NCI-H2029 treated with DMSO at 0.1 percent for 48 hours (cell line): Measurements from ENCODE around the gene B4GALT5.
A peak's percentile ranks its signal among the peaks of the same experiment; 100 is the strongest.

Source experiments
- DNase-seq: peaks from one replicate; lab custom pipeline; 2025; lab: John Stamatoyannopoulos, UW

B4GALT5 gene

DNA sequence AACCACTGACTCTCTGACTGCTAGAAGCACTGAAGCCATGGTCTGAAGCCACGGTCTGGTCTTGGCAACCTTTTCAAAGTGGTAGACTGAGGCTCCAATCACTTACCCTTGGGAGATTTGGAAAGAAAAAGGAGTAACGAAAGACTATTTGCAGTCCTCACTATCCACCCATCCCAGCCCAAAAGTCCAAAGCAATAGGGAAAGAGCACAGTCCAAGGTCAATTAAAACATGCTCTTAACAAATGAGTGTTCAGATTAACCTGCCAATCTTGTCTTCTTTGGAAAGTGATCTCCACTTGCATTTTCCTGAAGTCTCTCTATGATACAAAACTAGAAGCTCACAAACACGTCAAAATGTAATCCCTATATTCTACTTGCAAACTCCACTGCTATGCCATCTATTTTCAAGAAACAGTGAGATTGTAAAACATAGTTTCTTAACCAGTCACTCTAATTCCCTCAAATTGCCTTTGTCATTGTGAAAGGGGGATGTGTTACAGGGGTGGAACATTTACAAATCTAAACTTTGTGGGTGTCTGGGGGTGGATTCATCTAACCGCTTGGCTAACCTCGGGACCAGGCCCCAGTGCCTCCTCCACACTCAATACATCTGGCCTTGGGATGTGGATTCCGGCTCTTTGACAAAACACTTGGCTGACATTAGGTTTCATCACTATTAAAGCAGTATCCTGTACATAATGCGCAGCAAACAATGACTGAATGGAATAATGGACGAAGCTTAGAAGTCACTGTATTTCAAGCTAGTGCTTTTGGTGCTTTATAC lies 56.4 kb downstream of the B4GALT5 start:
- no peak for DNase-seq

DNA sequence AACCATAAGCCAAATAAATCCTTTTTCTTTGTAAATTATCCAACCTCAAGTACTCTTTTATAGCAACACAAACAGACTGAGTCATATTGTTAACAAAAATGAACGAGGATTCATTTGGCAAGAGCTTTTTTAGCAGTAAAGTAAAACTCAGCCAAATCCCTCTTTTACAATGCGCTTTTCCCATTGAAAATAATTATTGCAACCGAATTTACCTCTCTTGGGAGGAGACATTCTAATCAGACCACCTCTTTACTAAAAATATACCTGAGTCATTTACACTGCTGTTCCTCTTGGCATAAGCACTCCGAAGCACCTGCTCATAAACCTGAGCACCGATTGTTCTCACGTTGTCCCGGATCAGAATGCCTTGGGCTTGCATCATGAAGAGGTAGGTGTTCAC lies 57.4 kb downstream of the B4GALT5 start:
- DNase-seq: peak; percentile 99

DNA sequence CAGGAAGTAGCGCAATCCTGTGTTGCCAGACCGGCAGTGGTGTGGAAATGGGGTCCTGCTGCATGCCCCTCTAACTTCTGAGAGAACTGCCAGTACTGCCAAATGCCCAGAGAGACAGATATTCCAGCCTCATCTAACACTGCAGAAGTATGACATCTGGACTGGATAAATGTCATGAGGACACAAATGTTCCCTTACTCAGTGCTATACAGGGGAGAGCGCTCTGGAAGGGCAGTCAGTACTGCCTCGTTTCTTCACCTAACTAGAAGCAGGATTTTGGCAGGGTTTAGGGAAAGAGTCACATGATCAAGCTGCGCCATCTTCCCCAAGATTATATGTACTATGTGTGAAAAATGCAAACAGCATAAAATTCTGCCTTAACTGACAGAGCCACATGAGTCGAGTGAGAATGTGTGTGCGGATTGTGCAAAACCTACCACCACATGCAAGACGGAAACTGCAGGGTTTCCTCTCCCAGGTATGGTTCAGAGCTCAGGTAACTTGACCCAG lies 59.7 kb downstream of the B4GALT5 start:
- DNase-seq: no peak

DNA sequence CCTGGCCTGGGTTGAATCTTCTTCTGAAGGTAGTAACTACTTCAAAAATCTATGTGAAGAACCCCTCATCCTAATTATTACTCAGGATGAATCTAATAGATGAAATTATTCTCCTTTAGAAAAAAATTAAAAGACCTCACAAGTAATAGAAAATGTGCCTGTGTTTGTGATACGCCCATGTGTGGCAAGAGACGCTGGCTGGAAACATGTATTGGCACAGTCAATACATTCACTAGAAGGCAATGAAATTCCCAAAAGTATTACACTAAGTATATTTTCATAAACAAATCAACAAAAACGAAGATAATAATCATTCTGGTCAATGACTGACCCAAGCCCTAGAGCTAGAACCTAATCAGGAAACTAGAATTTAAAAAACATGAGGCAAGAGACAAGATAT lies 64.0 kb downstream of the B4GALT5 start:
- no peak for DNase-seq

DNA sequence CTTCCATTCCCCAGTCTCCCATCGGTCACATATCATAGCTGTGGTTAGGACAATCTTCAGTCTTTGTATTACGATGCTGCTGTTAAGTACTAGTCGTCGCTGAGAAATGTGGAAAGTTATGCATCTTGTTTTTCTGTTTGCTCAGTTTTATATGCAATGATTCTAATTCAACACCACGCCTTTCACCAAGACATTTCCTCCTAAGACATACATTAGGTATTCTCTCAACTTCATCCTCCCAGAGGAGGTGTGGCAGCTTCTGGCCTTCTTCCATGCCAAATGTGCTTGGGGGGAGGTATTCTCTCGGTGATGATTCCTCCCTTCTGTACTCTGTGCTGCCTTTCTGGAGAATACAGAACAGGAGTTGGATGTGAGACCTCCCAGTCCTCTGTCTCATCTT lies 66.1 kb downstream of the B4GALT5 start:
- no peak for DNase-seq

DNA sequence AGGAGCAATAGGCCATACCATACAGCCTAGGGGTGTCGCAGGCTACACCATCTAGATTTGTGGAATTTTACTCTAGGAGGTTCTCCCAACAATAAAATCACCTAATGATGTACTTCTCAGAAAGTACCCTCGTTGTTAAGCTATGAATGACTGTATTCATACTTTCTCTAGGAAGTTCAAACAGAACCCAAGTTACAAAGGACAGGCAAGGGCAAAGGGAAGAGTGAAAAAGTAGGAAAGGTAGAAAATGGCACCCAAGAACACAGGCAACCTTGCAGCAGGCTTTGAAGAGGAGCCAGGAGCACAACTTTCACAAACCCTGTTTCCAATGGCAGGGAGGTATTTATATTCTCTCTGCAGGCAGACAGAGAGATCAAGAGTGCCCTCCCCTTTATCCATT lies 67.2 kb downstream of the B4GALT5 start:
- no peak for DNase-seq

DNA sequence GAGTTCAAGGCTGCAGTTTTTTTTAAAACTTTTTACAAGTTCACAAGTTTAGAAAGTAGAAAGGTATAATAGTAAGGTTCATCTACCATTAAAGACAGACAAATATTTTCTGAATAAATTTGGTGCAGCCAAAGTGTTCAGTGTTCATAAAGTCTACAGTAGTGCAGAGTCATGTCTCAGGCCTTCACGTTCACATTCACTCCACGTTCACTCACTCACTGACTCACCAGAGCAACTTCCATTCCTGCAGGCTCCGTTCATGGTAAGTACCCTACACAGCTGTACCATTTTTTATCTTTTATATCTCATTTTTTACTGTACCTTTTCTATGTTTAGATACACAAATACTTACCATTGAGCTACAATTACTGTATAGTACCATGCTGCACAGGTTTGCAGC lies 67.6 kb downstream of the B4GALT5 start:
- DNase-seq: no peak

DNA sequence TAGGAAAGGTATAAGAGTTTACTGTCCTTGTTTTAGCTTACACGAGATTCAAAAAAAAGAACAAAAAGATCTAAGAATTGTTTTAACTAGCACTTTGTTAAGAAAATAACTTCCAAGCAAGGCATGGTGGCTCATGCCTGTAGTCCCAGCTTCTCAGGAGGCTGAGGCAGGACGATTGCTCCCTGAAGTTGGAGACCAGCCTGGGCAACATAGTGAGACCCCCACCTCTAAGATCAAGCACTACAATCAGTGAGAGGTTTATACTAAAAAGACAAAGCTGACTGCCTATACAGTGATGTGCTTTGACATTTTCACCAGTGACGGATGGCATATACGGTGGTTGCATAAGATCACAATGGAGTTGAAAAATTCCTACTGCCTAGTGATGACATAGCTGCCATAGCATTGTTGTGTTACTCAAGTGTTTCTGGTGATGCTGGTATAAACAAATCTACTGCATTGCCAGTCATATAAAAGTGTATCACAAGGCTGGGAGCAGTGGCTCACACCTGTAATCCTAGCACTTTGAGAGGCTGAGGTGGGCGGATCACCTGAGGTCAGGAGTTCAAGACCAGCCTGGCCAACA lies 68.6 kb downstream of the B4GALT5 start:
- DNase-seq: no peak

DNA sequence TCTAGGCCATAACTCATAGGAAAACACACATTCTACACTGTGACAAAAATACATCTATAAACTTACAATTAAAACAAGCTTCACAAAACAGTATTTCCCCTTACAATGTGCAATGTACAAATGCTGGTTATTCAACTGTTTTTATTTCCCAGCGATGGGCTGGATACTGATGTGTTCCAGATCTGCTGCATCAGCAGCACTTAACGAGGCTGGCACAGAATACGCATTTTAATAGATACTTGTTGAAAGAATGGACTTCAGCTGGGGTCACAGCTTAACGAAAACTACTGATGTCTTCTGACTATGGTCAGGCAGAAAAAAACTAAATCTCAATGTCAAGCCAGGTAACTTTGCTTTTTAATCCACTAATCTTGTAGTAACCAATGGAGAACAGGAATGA lies 70.9 kb downstream of the B4GALT5 start:
- no peak for DNase-seq

DNA sequence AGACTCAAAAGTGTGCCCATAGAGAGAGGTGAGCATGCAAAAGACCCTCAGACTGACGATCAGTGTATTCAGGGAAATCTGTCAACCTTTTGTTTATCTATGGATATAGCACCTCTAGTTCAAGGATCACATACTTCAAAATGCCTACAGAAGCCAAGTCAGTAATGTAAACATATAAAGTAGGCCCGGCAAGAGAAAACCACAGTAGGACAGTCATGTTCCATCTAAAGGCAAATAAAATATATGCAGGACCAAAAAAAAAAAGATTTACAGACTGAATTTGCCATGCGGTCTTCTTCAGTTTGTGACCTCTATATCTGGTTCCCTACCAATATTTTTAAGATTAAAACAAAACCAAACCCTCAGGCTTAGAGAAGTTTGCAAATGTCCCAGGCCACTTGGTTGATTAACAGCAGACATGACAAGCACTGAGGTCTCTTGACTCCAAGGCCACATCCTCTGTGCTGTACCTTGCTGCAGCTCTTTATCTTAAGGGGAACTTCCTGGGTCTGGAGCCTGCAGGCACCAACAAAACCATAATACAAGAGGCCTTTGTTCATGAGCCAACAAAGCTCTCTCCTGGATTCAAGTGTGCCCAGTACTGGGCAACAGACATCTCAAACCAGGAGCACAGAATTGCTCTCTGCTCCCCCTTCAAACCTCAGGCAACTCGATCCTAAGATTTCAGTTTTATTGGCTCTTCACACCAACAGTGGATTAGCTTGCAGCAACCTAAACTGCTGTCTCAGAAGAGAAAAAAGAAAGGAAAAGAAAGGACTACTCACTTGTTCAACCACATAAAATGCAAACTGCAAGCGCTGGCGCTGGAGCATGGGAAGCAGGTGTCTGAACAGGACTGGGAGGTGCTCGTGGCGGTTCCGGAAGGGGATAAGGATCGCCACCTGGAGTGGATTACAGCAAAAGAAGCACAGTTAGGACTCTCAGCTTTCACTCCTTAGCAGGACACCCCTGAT lies 71.7 kb downstream of the B4GALT5 start:
- DNase-seq: peak; percentile 97

DNA sequence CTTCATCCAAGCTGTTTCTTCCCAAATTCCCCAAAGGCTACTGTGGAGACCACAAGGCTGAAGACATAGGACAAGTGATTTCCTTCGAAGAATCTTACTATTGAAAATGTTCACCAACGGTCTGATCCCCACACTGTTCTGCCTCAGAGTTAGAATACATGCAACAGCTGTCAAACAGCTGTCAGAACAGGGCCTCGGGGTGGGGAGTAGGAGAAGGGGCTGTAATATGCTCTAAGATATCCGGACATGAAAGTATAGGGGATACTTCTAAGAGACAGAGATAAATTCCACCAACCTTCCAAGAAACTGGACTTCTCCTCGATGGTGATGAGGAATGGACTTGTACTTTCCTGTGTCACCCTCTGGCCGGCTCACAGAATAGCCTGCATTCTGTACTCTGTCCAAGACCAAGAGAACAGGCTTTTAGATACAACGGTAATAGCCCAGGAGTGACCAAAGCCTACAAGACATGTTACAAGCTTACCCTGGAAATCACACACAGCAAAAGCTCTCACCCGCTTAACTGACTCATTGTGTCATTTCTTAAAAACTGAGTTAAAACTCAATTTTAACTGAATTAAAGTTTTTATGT lies 76.5 kb downstream of the B4GALT5 start:
- no peak for DNase-seq

DNA sequence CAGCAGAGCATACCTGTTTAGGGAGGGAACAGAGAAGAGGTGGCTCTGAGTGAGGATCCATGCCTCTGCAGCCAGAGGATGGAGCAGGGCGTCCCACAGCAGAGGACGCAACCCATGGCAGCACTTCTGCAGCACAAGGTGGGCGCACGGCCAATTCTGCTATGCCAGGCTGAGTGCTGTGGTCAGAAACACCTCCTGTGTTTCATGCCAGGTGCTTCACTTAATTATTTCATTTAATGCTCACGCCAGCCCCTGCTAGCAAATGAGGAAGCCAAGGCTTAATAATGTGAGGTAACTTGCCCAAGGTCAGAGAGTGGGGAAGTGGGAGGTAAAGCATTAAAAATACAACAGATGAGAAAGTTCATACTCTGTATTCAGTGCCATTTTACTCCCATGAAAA lies 77.2 kb downstream of the B4GALT5 start:
- DNase-seq: peak; percentile 98

DNA sequence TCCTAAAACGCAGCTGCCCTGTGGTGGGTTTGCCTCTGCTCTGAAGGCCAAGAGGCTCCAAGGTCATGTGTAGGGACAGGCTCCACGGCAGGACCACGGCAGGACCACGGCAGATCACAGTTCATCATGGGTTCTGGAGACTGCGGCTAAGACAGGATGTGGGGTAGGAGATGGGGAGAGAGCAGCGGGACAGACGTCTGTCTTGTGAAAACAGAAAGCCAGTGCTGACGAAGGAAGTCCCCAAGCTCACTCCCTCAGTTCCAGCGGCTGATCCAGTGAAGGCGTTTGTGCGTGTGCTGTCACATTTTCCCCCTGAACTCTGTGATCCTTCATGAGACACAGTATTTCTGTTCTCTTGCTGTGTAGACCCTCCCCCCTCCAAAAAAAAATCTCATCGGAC lies 77.8 kb downstream of the B4GALT5 start:
- DNase-seq: no peak

DNA sequence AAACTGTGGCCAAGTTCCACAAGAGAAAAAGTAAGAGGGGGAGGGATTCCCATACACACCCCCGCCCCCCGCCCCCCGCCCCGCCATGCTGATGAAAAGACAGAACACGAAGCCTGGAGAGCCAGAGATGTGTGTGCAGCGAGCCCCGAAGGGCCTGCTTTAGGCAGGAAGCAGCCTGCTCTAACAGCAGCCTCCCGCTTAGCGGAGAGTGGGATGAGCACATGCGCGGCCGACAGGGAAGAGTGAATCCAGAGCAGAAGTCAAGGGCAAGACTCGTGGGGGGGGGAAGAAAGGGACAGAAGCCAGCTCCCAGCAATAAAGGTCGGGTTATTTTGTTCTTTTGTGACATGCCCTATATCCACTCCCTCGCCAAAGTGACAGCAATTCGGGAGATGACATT lies 78.5 kb downstream of the B4GALT5 start:
- peak; percentile 88 for DNase-seq

DNA sequence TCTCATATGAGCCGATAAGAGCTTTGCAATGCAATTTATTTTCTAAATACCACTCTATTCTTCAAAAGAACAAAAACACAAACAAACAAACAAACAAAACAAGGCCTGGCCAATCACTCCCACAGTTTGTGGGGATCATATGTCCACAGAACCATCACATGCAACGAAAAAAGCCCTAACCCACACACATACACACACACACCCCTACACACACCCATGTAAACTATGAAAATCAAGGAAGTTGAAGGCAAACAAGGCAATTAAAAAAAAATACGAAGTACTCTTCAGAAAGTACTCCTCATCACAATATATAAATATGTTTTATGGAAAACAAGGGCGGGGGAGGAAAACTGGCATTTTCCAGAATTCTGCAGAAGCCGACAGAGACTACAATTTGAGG lies 79.6 kb downstream of the B4GALT5 start:
- DNase-seq: no peak

DNA sequence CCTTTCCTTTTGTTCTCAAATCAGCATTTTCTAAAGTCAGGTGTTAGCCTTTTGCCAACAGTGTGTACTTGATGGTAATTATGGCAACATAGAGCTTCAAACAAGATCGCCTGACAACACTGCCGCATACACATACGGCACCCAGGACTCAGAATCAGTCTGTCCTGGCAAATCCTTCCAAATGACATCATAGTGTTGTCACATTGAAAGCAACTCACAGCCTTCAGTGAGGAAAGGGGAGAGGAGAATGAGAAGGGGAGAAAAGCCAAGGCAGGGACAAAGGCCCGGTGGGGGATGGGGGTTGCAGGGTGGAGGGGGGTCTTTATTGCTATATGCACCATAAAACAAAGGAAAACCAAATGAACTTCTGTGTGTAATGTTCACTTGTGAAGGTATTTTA lies 80.0 kb downstream of the B4GALT5 start:
- peak; percentile 23 for DNase-seq

DNA sequence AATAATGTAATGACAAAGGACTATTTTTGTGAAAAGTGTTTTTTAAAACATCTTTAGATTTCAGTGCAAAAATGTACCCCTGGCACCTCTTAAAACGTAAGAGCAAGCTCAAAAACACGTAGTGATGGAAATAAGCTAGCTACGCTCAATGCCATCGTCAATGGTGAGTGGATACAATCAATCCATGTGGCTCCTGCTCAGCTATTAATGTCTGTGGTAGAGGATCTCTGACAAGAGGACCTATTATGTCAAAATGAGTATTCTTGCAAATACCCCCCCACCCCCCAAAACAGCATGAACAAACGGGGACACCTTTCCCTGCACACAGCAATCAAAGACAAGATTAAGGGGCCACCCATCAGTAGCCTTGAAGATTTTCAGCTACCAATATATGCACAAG lies 80.7 kb downstream of the B4GALT5 start:
- no peak for DNase-seq

DNA sequence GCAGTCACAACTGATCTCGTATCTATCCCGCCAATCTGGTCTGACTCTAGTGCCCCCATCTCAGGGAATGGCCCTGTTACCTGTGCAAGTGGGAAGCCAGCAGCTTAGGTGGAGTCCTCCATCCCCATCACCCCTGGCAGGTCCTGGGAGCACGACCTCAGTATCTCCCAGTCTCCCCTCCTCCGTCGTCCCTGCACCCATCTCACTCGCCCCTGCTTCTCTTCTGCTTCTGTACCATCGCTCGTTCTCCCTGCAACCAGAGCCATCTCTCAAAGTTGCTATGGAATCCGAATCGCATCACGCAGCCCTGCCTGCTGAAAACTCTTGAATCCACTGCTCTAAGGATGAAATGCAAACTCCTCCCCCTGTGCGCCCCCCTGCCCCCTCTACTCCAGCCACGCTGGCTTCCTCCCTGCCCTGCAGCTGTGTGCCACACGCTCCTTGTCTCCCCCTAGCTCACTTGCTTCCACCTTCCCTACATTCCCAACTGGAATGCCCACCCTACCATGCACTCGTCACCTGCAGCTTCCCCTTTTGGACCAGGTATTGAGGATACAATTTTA lies 81.7 kb downstream of the B4GALT5 start:
- DNase-seq: no peak

DNA sequence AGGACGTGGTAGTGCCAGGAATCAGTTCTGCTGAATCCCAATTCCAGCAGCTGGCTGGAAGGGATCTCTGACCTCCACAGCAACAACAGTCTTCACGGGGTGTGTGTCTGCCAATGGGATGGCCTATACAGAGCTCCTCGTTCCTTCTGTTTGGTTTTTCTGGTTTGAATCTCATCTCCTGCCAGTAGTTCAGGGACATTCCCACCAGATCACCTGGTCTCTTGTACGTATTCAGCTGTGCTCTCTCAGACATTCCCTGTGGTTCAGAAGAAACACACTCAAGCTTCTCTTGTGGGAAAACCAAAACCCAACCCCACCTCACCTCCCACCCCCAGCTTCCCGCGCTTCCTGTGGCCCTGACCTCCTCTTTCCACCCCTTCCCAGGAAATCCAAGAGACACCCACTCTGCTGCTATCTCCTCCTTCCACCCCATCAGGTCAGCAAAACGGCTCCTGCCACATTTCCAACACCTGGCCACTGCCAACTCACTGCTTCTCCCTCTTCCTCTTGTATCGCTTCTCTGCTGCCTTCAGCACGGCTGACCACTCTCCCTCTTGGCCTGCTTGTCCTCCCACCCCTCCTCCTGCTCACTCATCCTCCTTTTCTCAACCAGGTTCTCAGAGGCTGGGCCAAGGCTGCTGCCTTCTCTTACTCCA lies 82.5 kb downstream of the B4GALT5 start:
- no peak for DNase-seq

DNA sequence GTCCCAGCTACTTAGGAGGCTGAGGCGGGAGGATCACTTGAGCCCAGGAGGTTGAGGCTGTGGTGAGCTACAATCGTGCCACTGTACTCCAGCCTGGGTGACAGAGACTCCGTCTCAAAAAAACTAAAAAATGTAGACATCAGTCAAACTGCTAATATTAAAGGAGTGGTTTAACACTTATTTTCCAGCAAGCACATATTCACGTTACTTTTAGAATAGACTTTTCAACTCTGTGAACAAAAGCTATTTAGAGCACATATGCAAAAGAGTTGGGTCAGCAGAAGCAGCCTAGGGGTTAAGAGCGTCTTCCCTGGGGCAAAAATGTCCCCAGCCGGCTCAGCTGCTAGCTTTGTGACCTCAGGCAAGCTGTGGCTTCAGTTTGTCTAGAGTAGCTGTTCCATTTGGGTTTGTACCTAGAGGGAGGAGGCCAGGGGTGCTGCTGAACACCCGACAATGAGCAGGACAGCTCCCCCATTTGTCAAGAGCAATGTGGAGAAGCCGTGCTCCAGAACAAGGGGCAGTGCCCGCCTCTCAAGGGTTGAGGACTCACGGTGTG lies 83.2 kb downstream of the B4GALT5 start:
- no peak for DNase-seq

DNA sequence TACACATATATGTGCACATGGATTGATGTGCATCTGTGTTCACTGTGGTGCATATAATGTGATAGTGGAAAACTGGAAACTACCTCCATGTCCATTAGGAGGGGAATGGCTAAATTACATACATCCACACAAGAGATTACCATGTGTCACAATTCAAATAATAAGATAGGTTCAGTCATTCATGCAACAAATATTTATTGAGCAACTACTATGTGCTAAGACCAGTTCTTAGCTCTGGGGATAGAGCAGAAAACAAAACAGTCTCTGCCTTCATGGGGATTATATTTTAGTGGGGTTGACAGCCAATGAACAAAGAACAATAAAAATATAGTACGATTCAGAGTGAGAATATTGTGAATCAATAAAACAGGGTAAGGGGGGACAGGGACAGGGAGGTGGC lies 84.1 kb downstream of the B4GALT5 start:
- DNase-seq: no peak
